Fibroblast of mammary gland (primary cell): ENCODE data around the gene HES4.

Source experiments
- DNase-seq: peaks from one replicate; pipeline ENCODE4 v3.0.0-alpha.2; 2010; ENCODE audit warnings: low read depth
- H3K4me3 ChIP-seq: 2 replicates; pipeline ENCODE4 v1.5.1; 2011; ENCODE audit warnings: low read depth, mild to moderate bottlenecking, low read length, moderate library complexity; ENCODE audit not compliant: control insufficient read depth
- TF ChIP-seq, protein P1 (sequence below): conservative IDR thresholded peaks from 2 replicates; pipeline ENCODE4 v1.5.1; 2011; ENCODE audit warnings: low read depth, low read length, inconsistent platforms; ENCODE audit not compliant: control insufficient read depth, insufficient read depth

HES4 gene

GRCh38 chr1:985126-985525 is 14.8 kb downstream of the HES4 start:
- TF ChIP-seq, protein P1, sequence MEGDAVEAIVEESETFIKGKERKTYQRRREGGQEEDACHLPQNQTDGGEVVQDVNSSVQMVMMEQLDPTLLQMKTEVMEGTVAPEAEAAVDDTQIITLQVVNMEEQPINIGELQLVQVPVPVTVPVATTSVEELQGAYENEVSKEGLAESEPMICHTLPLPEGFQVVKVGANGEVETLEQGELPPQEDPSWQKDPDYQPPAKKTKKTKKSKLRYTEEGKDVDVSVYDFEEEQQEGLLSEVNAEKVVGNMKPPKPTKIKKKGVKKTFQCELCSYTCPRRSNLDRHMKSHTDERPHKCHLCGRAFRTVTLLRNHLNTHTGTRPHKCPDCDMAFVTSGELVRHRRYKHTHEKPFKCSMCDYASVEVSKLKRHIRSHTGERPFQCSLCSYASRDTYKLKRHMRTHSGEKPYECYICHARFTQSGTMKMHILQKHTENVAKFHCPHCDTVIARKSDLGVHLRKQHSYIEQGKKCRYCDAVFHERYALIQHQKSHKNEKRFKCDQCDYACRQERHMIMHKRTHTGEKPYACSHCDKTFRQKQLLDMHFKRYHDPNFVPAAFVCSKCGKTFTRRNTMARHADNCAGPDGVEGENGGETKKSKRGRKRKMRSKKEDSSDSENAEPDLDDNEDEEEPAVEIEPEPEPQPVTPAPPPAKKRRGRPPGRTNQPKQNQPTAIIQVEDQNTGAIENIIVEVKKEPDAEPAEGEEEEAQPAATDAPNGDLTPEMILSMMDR, result no peak
- no peak for DNase-seq
- H3K4me3 ChIP-seq, result no peak overlapping the region

DNA sequence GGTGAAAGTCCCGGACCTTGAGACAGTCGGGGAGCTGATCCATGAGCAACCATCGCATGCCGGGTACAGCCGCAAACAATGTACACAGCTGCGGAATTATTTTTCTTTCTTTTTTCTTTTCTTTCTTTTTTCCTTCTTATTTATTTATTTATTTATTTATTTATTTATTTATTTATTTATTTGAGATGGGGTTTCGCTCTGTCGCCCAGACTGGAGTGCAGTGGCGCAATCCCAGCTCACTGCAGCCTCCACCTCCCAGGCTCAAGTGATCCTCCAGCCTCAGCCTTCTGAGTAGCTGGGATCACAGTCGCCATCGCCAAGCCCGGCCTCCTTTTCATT is 15.5 kb downstream of the HES4 start:
- no peak for DNase-seq
- H3K4me3 ChIP-seq, result no peak overlapping the region
- TF ChIP-seq, protein P1, result no peak

DNA sequence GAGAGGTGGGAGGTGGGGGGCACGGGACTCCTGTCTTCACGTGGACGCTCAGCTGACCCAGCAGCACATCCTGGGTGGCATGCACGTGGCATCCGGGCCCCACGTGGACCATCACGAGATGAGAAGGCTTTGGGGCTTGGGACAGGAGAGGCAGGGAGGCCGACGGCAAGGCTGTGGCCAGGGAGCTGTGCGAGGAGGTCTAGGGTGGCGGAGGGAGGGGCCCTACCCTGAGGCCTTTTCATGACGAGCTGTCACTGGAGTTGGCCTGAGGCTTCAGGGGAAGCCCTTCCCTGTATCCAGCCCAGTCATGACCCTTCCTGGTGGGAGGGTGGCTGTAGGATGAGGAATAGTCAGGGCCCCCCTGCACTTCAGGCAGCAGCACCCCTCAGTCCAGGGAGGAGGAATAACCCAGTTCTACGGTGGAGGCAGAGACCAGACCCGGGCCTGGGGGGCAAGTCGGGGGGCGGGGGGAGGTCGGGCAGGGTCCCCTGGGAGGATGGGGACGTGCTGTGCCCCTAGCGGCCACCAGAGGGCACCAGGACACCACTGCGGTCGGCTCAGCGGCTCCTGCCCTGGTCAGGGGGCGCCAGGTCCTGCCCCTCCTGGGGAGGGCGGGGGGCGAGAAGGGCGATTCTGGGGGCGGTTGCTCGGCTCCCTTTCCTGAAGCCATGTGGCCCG is 16.0 kb downstream of the HES4 start:
- no peak for DNase-seq
- H3K4me3 ChIP-seq, result no peak overlapping the region
- TF ChIP-seq, protein P1, result peak; percentile 65

- no peak for DNase-seq
- H3K4me3 ChIP-seq, result no peak overlapping the region
- TF ChIP-seq, protein P1, result no peak
Observed at GRCh38 chr1:982765-983436, 17.0 kb downstream of the HES4 start.

DNA sequence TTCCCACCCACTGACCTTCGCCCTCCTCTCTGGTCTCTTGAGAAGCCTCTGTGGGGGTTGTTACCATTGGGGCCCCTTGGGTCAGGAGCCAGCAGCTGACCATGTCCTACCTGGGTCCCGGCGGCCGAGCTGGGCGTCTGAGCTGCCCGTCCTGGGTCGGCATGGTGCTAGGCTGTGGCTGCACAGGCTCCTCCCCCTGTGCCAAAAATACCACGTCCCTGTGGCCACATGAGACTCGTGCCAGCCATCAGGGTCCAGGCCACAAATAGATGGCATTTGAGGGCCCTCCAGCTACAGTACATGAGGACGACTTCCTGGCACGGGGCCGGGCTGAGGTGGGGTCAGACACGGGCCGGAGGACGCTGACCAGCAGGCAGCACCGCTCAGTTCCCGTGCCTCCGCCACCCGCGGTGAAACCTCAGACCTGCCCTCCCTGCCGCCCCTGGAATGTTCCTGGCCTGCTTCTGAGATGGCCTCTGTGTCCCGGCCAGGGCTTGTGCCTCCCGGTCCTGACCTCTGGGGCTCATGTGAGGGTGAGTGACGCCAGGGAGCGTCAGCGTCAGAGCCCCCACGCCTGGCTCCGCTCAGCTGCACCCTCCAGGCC is 17.8 kb downstream of the HES4 start, which contains the start of gene PERM1:
TSS of gene PERM1 (minus strand) at position 139 of the 604 bp plus-strand sequence. CDS start 1,064 bp downstream, outside the sequence.
- no peak within 1 kb of the TSS for H3K4me3 ChIP-seq
- TF ChIP-seq, protein P1, result no peak
- DNase-seq, result no peak

- no peak overlapping the region for H3K4me3 ChIP-seq
- DNase-seq, result no peak
- TF ChIP-seq, protein P1, result no peak
Observed at GRCh38 chr1:981491-981954, 18.4 kb downstream of the HES4 start.
